T follicular helper cell (primary cell): ENCODE measurements around the gene LRRC37A2.
"Not testable (repeated sequence)": the region's sequence is repeated elsewhere in the genome, so short reads cannot be mapped to it uniquely, and the experiment has no call there.

ENCODE experiments used
- DNase-seq: peaks from one replicate; pipeline ENCODE4 v3.0.0-alpha.2; 2020; ENCODE audit warnings: low read depth
- total RNA-seq, 2 experiments: gene quantifications; one replicate each; lab custom pipeline; 2026; lab: John Stamatoyannopoulos, UW

LRRC37A2 gene
- total RNA-seq: 1.3 to 5.6 reads per million in 2 experiments

- not testable (repeated sequence) for DNase-seq
Observed at GRCh38 chr17:46512168-46512567, at the start of gene LRRC37A2. LRRC37A2 (plus strand) TSS chr17:46512468; CDS start chr17:46512713, 245 bp downstream.

- DNase-seq: not testable (repeated sequence)
Observed at GRCh38 chr17:46467618-46468017, 44.6 kb upstream of the LRRC37A2 start.

- not testable (repeated sequence) for DNase-seq
Observed at GRCh38 chr17:46474489-46474888, 37.8 kb upstream of the LRRC37A2 start.

GRCh38 chr17:46475583-46475982, 36.7 kb upstream of the LRRC37A2 start:
- DNase-seq: not testable (repeated sequence)

- not testable (repeated sequence) for DNase-seq
Observed at GRCh38 chr17:46478823-46479222, 33.4 kb upstream of the LRRC37A2 start.

GRCh38 chr17:46481310-46481709, 31.0 kb upstream of the LRRC37A2 start:
- DNase-seq: not testable (repeated sequence)

- DNase-seq: not testable (repeated sequence)
Observed at GRCh38 chr17:46492021-46492420, 20.2 kb upstream of the LRRC37A2 start.

GRCh38 chr17:46499437-46500139, 12.7 kb upstream of the LRRC37A2 start:
- not testable (repeated sequence) for DNase-seq

- DNase-seq: not testable (repeated sequence)
Observed at GRCh38 chr17:46505896-46506295, 6.4 kb upstream of the LRRC37A2 start.

- not testable (repeated sequence) for DNase-seq
Observed at GRCh38 chr17:46534716-46535115, 22.4 kb downstream of the LRRC37A2 start.

GRCh38 chr17:46548607-46549006, 36.3 kb downstream of the LRRC37A2 start:
- not testable (repeated sequence) for DNase-seq

- not testable (repeated sequence) for DNase-seq
Observed at GRCh38 chr17:46559155-46559554, 46.9 kb downstream of the LRRC37A2 start.

- not testable (repeated sequence) for DNase-seq
Observed at GRCh38 chr17:46560048-46560447, 47.8 kb downstream of the LRRC37A2 start.

GRCh38 chr17:46566284-46566683, 54.0 kb downstream of the LRRC37A2 start:
- DNase-seq: not testable (repeated sequence)

- DNase-seq: not testable (repeated sequence)
Observed at GRCh38 chr17:46566980-46567379, 54.7 kb downstream of the LRRC37A2 start.

- not testable (repeated sequence) for DNase-seq
Observed at GRCh38 chr17:46571796-46572195, 59.5 kb downstream of the LRRC37A2 start.

- peak; percentile 75 for DNase-seq
Observed at GRCh38 chr17:46579083-46580075, 67.1 kb downstream of the LRRC37A2 start, which contains the start of gene ARL17A. ARL17A (minus strand) TSS chr17:46579691; CDS start chr17:46576322, 3,369 bp downstream.

GRCh38 chr17:46580082-46580481, 67.8 kb downstream of the LRRC37A2 start:
- not testable (repeated sequence) for DNase-seq

GRCh38 chr17:46585444-46585843, 73.2 kb downstream of the LRRC37A2 start:
- DNase-seq: not testable (repeated sequence)

- not testable (repeated sequence) for DNase-seq
Observed at GRCh38 chr17:46590157-46591146, 78.2 kb downstream of the LRRC37A2 start, which contains the start of gene NSF. NSF (plus strand) TSS chr17:46590669; CDS start chr17:46590776, 107 bp downstream.

GRCh38 chr17:46591332-46591731, 79.1 kb downstream of the LRRC37A2 start:
- DNase-seq: not testable (repeated sequence)
